NB4 (cell line): ENCODE measurements around the gene NOP56.

Experiments used
- MYC ChIP-seq: IDR thresholded peaks from 2 replicates; pipeline ENCODE4 v1.6.1; 2011; ENCODE audit warnings: low read depth, low read length
- POLR2A ChIP-seq: IDR thresholded peaks from 2 replicates; pipeline ENCODE4 v1.6.1; 2011; ENCODE audit warnings: mild to moderate bottlenecking; ENCODE audit not compliant: insufficient read length; ENCODE audit errors: extremely low read depth
- TF ChIP-seq, protein P1 (sequence below): IDR thresholded peaks from one replicate; pipeline ENCODE4 v1.5.1; 2012; ENCODE audit warnings: low read depth, low read length
- TF ChIP-seq, protein P2 (sequence below): IDR thresholded peaks from 2 replicates; pipeline ENCODE4 v1.6.1; 2011; ENCODE audit warnings: low read depth, low read length

DNA sequence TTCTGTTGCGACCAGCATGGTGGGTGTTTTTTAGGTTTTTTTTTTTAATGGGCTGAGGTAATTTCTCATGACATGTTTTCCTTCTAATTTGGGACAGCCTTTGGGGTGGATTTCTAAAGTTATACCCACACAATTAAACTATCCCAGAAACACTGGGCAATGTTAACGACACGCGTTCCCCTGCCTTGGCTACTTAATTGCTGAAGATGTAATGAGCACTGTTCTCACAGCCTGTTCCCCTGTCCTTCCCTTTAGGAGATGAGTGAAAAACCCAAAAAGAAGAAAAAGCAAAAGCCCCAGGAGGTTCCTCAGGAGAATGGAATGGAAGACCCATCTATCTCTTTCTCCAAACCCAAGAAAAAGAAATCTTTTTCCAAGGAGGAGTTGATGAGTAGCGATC, 5.2 kb downstream of the NOP56 start:
- TF ChIP-seq, protein P1, sequence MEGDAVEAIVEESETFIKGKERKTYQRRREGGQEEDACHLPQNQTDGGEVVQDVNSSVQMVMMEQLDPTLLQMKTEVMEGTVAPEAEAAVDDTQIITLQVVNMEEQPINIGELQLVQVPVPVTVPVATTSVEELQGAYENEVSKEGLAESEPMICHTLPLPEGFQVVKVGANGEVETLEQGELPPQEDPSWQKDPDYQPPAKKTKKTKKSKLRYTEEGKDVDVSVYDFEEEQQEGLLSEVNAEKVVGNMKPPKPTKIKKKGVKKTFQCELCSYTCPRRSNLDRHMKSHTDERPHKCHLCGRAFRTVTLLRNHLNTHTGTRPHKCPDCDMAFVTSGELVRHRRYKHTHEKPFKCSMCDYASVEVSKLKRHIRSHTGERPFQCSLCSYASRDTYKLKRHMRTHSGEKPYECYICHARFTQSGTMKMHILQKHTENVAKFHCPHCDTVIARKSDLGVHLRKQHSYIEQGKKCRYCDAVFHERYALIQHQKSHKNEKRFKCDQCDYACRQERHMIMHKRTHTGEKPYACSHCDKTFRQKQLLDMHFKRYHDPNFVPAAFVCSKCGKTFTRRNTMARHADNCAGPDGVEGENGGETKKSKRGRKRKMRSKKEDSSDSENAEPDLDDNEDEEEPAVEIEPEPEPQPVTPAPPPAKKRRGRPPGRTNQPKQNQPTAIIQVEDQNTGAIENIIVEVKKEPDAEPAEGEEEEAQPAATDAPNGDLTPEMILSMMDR = no peak
- TF ChIP-seq, protein P2, sequence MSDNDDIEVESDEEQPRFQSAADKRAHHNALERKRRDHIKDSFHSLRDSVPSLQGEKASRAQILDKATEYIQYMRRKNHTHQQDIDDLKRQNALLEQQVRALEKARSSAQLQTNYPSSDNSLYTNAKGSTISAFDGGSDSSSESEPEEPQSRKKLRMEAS = no peak
- TF ChIP-seq POLR2A (no peak), MYC (no peak)
